Mesenchymal stem cell (in vitro differentiated cells and primary cell): ENCODE data around the gene GC.

Source experiments
- DNase-seq: peaks from one replicate; pipeline ENCODE4 v3.0.0-alpha.2; 2013
- H2AFZ ChIP-seq: one replicate; pipeline ENCODE4 v1.6.1; 2013; ENCODE audit warnings: low read depth, mild to moderate bottlenecking, control low read depth, inconsistent platforms, low read length, moderate library complexity
- H2AK5ac ChIP-seq: 2 replicates; pipeline ENCODE4 v1.6.1; 2013; ENCODE audit warnings: low read length, moderate library complexity, mild to moderate bottlenecking, inconsistent platforms; ENCODE audit not compliant: severe bottlenecking
- H2BK120ac ChIP-seq: one replicate; pipeline ENCODE4 v1.6.1; 2013; ENCODE audit warnings: low read depth, mild to moderate bottlenecking, inconsistent platforms, low read length, moderate library complexity
- H2BK12ac ChIP-seq, 2 experiments: one replicate each; pipeline ENCODE4 v1.6.1; 2013; ENCODE audit warnings: inconsistent platforms in 2 of 2, low read length in 2 of 2, mild to moderate bottlenecking in 2 of 2, moderate library complexity in 2 of 2, control low read depth in 1 of 2
- H2BK15ac ChIP-seq: one replicate; pipeline ENCODE4 v1.6.1; 2013; ENCODE audit warnings: mild to moderate bottlenecking, low read depth, inconsistent platforms; ENCODE audit not compliant: poor library complexity, severe bottlenecking
- H2BK5ac ChIP-seq: 2 replicates; pipeline ENCODE4 v1.6.1; 2013; ENCODE audit warnings: low read depth, mild to moderate bottlenecking, low read length, control low read depth, inconsistent platforms; ENCODE audit not compliant: poor library complexity, severe bottlenecking
- H3K14ac ChIP-seq, 2 experiments: one replicate each; pipeline ENCODE4 v1.6.1; 2013; ENCODE audit warnings: inconsistent platforms in 2 of 2, low read length in 2 of 2, control low read depth in 1 of 2, mild to moderate bottlenecking in 1 of 2, moderate library complexity in 1 of 2
- H3K18ac ChIP-seq, 2 experiments: one replicate each; pipeline ENCODE4 v1.6.1; 2013; ENCODE audit warnings: inconsistent platforms in 2 of 2, low read length in 2 of 2, control low read depth in 1 of 2, low read depth in 1 of 2, mild to moderate bottlenecking in 1 of 2
- H3K23ac ChIP-seq, 2 experiments: one replicate each; pipeline ENCODE4 v1.6.1; 2013; ENCODE audit warnings: inconsistent platforms in 2 of 2, low read length in 2 of 2, mild to moderate bottlenecking in 2 of 2, moderate library complexity in 2 of 2, control low read depth in 1 of 2
- H3K27ac ChIP-seq: 2 replicates; pipeline ENCODE4 v1.5.1; 2013; ENCODE audit warnings: mild to moderate bottlenecking, moderate library complexity, low read length, control low read depth, inconsistent platforms; ENCODE audit not compliant: poor library complexity, severe bottlenecking
- H3K27me3 ChIP-seq, 2 experiments: 2 replicates each; pipeline versions ENCODE4 v1.6.1 to v1.7.0; 2013; ENCODE audit warnings: low read length in 2 of 2, mild to moderate bottlenecking in 2 of 2, moderate library complexity in 2 of 2, control low read depth in 1 of 2, inconsistent platforms in 1 of 2; ENCODE audit not compliant: control insufficient read depth in 1 of 2, insufficient read depth in 1 of 2
- H3K36me3 ChIP-seq, 2 experiments: 2 replicates each; pipeline versions ENCODE4 v1.6.1 to v1.7.0; 2013; ENCODE audit warnings: low read length in 2 of 2, control low read depth in 1 of 2, inconsistent platforms in 1 of 2, low read depth in 1 of 2, mild to moderate bottlenecking in 1 of 2; ENCODE audit not compliant: insufficient read depth in 2 of 2, control insufficient read depth in 1 of 2
- H3K4ac ChIP-seq, 2 experiments: one replicate each; pipeline ENCODE4 v1.6.1; 2013; ENCODE audit warnings: inconsistent platforms in 2 of 2, low read length in 2 of 2, mild to moderate bottlenecking in 2 of 2, moderate library complexity in 2 of 2, control low read depth in 1 of 2, low read depth in 1 of 2
- H3K4me1 ChIP-seq: 2 replicates; pipeline ENCODE4 v1.6.1; 2013; ENCODE audit warnings: low read depth, low read length, control low read depth; ENCODE audit not compliant: control insufficient read depth, insufficient read depth
- H3K4me2 ChIP-seq: 2 replicates; pipeline ENCODE4 v1.6.1; 2013; ENCODE audit warnings: low read length, mild to moderate bottlenecking, inconsistent platforms; ENCODE audit not compliant: poor library complexity, severe bottlenecking
- H3K4me3 ChIP-seq, 2 experiments: 2 replicates each; pipeline versions ENCODE4 v1.5.1 to v1.7.0; 2013; ENCODE audit warnings: low read length in 2 of 2, mild to moderate bottlenecking in 2 of 2, control low read depth in 1 of 2, low read depth in 1 of 2; ENCODE audit not compliant: insufficient read depth in 1 of 2
- H3K79me1 ChIP-seq: replicated peaks from 2 replicates; pipeline ENCODE4 v1.6.1; 2013; ENCODE audit warnings: mild to moderate bottlenecking, control low read depth, low read length, inconsistent platforms; ENCODE audit not compliant: poor library complexity, severe bottlenecking
- H3K9ac ChIP-seq: 2 replicates; pipeline ENCODE4 v1.7.0; 2013; ENCODE audit warnings: mild to moderate bottlenecking, low read length, moderate library complexity
- H3K9me3 ChIP-seq: 2 replicates; pipeline ENCODE4 v1.7.0; 2013; ENCODE audit warnings: mild to moderate bottlenecking, low read length; ENCODE audit not compliant: control insufficient read depth
- H4K8ac ChIP-seq: one replicate; pipeline ENCODE4 v1.6.1; 2013; ENCODE audit warnings: inconsistent platforms, mild to moderate bottlenecking, low read length, moderate library complexity
- H4K91ac ChIP-seq: one replicate; pipeline ENCODE4 v1.6.1; 2013; ENCODE audit warnings: mild to moderate bottlenecking, low read length, inconsistent platforms
- WGBS: methylation state at CpG from one replicate; pipeline ENCODE4 v1.1.7; 2013; ENCODE audit warnings: mixed read lengths; 5-methylcytosine and 5-hydroxymethylcytosine counted together

The GC gene

DNA sequence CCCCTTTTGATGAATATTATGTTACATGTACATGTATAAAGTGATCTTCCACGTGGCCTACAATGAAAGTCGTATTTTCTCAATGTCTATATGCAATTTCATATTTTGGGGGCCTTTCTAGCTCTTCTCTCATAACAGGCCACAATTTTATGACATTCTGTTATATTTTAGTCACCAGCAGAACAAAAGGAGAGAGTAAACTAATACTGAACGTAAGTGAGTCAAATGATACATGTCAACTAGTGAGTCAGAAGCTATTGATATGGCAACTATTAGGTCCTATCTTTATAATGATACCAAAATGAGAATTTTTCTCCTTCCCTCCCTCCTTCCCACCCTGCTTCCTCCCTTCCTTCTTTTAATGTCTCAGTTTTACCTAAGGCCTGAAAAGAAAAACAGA is 14.4 kb downstream of the GC start:
- no peak overlapping the region for H2BK120ac ChIP-seq
- no peak overlapping the region for H4K8ac ChIP-seq
- H3K27ac ChIP-seq, result no peak overlapping the region
- no peaks in the 10 kb centered on the region for H3K4me1 ChIP-seq
- H3K9ac ChIP-seq, result no peak overlapping the region
- no peak overlapping the region for H3K14ac ChIP-seq
- DNase-seq, result no peak
- H3K23ac ChIP-seq, result no peak overlapping the region
- no peaks in the 10 kb centered on the region for H3K27me3 ChIP-seq
- H2BK15ac ChIP-seq, result no peak overlapping the region
- no peaks in the 10 kb centered on the region for H3K79me1 ChIP-seq
- no peaks in the 10 kb centered on the region for H3K36me3 ChIP-seq
- H2AK5ac ChIP-seq, result no peak overlapping the region
- H2AFZ ChIP-seq, result no peak overlapping the region
- H3K4me2 ChIP-seq, result no peak overlapping the region
- H3K9me3 ChIP-seq, result no peaks in the 10 kb centered on the region
- H2BK5ac ChIP-seq, result no peak overlapping the region
- WGBS, result no CpG with 5 or more reads among the region's 3 CpGs
- no peak overlapping the region for H4K91ac ChIP-seq
- no peak overlapping the region for H3K4me3 ChIP-seq
- H3K4ac ChIP-seq, result no peak overlapping the region
- no peak overlapping the region for H2BK12ac ChIP-seq
- no peak overlapping the region for H3K18ac ChIP-seq

DNA sequence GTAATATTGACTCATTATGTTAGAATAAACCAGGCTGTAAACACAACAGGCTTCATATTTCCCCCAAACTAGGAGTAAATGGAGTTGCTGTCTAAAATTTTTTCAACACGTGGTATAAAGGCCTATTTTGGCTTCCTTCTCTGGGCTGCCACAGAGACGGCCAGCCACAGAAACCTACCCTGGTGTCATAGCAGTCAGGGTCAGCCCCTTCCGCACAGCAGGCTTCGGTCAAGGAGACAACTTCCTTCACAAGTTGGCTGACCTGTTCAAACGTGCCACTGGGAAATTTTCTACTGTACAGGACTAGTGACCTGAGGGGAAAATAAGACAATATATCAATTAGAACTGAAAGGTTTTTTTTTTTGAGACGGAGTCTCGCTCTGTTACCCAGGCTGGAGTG is 15.8 kb downstream of the GC start:
- Histone ChIP-seq H3K23ac (no peak overlapping the region), H3K18ac (no peak overlapping the region), H4K91ac (no peak overlapping the region), H2AFZ (no peak overlapping the region), H3K36me3 (no peaks in the 10 kb centered on the region), H3K9me3 (no peaks in the 10 kb centered on the region), H2BK12ac (no peak overlapping the region), H3K9ac (no peak overlapping the region), H3K4ac (no peak overlapping the region), H3K27ac (no peak overlapping the region), H4K8ac (no peak overlapping the region), H3K79me1 (no peaks in the 10 kb centered on the region), H2BK120ac (no peak overlapping the region), H2BK5ac (no peak overlapping the region), H2AK5ac (no peak overlapping the region), H3K27me3 (no peaks in the 10 kb centered on the region), H3K4me1 (no peaks in the 10 kb centered on the region), H3K14ac (no peak overlapping the region), H3K4me2 (no peak overlapping the region), H3K4me3 (no peak overlapping the region), H2BK15ac (no peak overlapping the region)
- DNase-seq, result no peak
- WGBS, result 89% methylated on average over 7 of the region's 7 CpGs

DNA sequence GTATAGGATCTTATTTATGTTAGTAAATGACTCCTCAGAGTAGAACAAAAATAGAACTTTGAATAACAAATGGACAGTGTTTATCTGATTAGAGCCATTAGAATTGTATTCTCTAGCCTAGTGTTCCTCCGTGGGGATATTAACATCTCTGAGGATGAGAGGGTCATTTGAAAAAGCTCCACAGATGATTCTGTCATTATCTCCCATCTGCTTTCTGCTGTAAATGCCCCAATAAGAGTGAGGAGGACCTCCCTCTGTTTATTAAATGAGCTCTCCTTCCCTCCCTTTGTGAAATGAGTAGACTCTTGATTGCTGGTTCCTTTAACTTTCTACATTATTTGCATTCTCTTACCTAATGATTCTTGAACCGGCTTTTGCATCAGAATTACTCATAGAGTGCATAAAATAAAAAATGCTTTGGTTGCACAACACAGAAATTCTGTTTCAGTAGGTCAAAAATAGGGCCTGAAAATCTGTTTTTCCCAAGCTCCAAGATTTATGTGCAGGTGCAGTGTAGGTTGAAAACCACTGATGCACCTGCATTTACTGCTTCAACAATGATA is 18.0 kb downstream of the GC start:
- Histone ChIP-seq H3K4ac (no peak overlapping the region), H3K27ac (no peak overlapping the region), H3K18ac (no peak overlapping the region), H2BK120ac (no peak overlapping the region), H4K8ac (no peak overlapping the region), H3K4me1 (no peaks in the 10 kb centered on the region), H2AFZ (no peak overlapping the region), H2AK5ac (no peak overlapping the region), H3K23ac (no peak overlapping the region), H3K9me3 (no peaks in the 10 kb centered on the region), H2BK5ac (no peak overlapping the region), H3K36me3 (no peaks in the 10 kb centered on the region), H3K14ac (no peak overlapping the region), H2BK15ac (no peak overlapping the region), H3K27me3 (no peaks in the 10 kb centered on the region), H3K4me3 (no peak overlapping the region), H3K4me2 (no peak overlapping the region), H2BK12ac (no peak overlapping the region), H3K9ac (no peak overlapping the region), H3K79me1 (no peaks in the 10 kb centered on the region), H4K91ac (no peak overlapping the region)
- 75% methylated on average over 1 of the region's 2 CpGs for WGBS
- no peak for DNase-seq

GRCh38 chr4:71765350-71765749 is 18.5 kb downstream of the GC start:
- Histone ChIP-seq H4K91ac (no peak overlapping the region), H3K4me1 (no peaks in the 10 kb centered on the region), H2BK5ac (no peak overlapping the region), H3K14ac (no peak overlapping the region), H3K23ac (no peak overlapping the region), H4K8ac (no peak overlapping the region), H3K4me2 (no peak overlapping the region), H3K18ac (no peak overlapping the region), H3K4ac (no peak overlapping the region), H3K36me3 (no peaks in the 10 kb centered on the region), H3K9me3 (no peaks in the 10 kb centered on the region), H3K4me3 (no peak overlapping the region), H2AFZ (no peak overlapping the region), H2BK12ac (no peak overlapping the region), H2BK120ac (no peak overlapping the region), H2BK15ac (no peak overlapping the region), H2AK5ac (no peak overlapping the region), H3K9ac (no peak overlapping the region), H3K79me1 (no peaks in the 10 kb centered on the region), H3K27ac (no peak overlapping the region), H3K27me3 (no peaks in the 10 kb centered on the region)
- 89% methylated on average over 3 of the region's 4 CpGs for WGBS
- no peak for DNase-seq
